Panc1 (cell line): Measurements from ENCODE around the gene TTC27.

ENCODE experiments used
- POLR2AphosphoS5 ChIP-seq: IDR thresholded peaks from 2 replicates; pipeline ENCODE4 v1.6.1; 2012; ENCODE audit warnings: mild to moderate bottlenecking, low read depth, low read length, moderate library complexity
- REST ChIP-seq, 2 experiments: IDR thresholded peaks; 2 replicates each; pipeline ENCODE4 v1.6.1; 2011 to 2012; ENCODE audit warnings: low read depth in 2 of 2, control low read depth in 1 of 2, low read length in 1 of 2, mild to moderate bottlenecking in 1 of 2, moderate library complexity in 1 of 2; ENCODE audit not compliant: insufficient read depth in 1 of 2
- SIN3A ChIP-seq: IDR thresholded peaks from 2 replicates; pipeline ENCODE4 v1.6.1; 2012; ENCODE audit warnings: low read depth, mild to moderate bottlenecking, low read length, moderate library complexity, borderline replicate concordance; ENCODE audit not compliant: insufficient read depth
- TCF7L2 ChIP-seq: IDR thresholded peaks from 2 replicates; pipeline ENCODE4 v1.6.1; 2011; ENCODE audit warnings: mild to moderate bottlenecking, low read depth, low read length, inconsistent platforms
- TF ChIP-seq, protein P1 (sequence below): fragments of 450-650 bp; IDR thresholded peaks from 2 replicates; pipeline ENCODE4 v1.5.1; 2017; ENCODE audit warnings: mild to moderate bottlenecking

- TF ChIP-seq, protein P1, sequence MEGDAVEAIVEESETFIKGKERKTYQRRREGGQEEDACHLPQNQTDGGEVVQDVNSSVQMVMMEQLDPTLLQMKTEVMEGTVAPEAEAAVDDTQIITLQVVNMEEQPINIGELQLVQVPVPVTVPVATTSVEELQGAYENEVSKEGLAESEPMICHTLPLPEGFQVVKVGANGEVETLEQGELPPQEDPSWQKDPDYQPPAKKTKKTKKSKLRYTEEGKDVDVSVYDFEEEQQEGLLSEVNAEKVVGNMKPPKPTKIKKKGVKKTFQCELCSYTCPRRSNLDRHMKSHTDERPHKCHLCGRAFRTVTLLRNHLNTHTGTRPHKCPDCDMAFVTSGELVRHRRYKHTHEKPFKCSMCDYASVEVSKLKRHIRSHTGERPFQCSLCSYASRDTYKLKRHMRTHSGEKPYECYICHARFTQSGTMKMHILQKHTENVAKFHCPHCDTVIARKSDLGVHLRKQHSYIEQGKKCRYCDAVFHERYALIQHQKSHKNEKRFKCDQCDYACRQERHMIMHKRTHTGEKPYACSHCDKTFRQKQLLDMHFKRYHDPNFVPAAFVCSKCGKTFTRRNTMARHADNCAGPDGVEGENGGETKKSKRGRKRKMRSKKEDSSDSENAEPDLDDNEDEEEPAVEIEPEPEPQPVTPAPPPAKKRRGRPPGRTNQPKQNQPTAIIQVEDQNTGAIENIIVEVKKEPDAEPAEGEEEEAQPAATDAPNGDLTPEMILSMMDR: no peak
- TF ChIP-seq POLR2AphosphoS5: no peak
- TF ChIP-seq TCF7L2: no peak
- TF ChIP-seq REST (IDR thresholded peaks at IDR 0.05; ENCODE audit: insufficient read depth in 1 of 2, low read depth in 2 of 2, low read length in 1 of 2): no peak
- no peak for TF ChIP-seq SIN3A
Observed at GRCh38 chr2:32851777-32852439, 224.1 kb downstream of the TTC27 start.
